RPMI8226 (cell line): ENCODE data around the gene THY1.
"Not testable (repeated sequence)": the region's sequence is repeated elsewhere in the genome, so short reads cannot be mapped to it uniquely, and the experiment has no call there.

Source experiments
- DNase-seq: peaks from one replicate; pipeline ENCODE4 v3.0.0-alpha.2; 2015

The THY1 gene

GRCh38 chr11:119422809-119423508 is at the start of gene THY1:
Gene THY1, minus strand, starts transcription at chr11:119423172. Its CDS starts 2,267 bp downstream, at chr11:119420905.
- DNase-seq: no peak

GRCh38 chr11:119472186-119472855 is 49.3 kb upstream of the THY1 start:
- no peak for DNase-seq

- no peak for DNase-seq
These were observed 48.4 kb upstream of the THY1 start for GRCh38 chr11:119471329-119471728.

GRCh38 chr11:119470317-119471291 is 47.6 kb upstream of the THY1 start:
- DNase-seq: no peak

GRCh38 chr11:119469506-119469905 is 46.5 kb upstream of the THY1 start:
- DNase-seq: no peak

GRCh38 chr11:119468511-119468910 is 45.5 kb upstream of the THY1 start:
- no peak for DNase-seq

GRCh38 chr11:119461229-119461963 is 38.4 kb upstream of the THY1 start:
- no peak for DNase-seq

- DNase-seq: no peak
These were observed 37.6 kb upstream of the THY1 start for GRCh38 chr11:119460582-119460981.

GRCh38 chr11:119460097-119460496 is 37.1 kb upstream of the THY1 start:
- no peak for DNase-seq

- DNase-seq: no peak
These were observed 36.5 kb upstream of the THY1 start for GRCh38 chr11:119459293-119459976.

- not testable (repeated sequence) for DNase-seq
These were observed 32.7 kb upstream of the THY1 start for GRCh38 chr11:119455708-119456107.

GRCh38 chr11:119455241-119455640 is 32.3 kb upstream of the THY1 start:
- not testable (repeated sequence) for DNase-seq

GRCh38 chr11:119453881-119454280 is 30.9 kb upstream of the THY1 start:
- DNase-seq: no peak

- DNase-seq: no peak
These were observed 27.8 kb upstream of the THY1 start for GRCh38 chr11:119450590-119451326.

GRCh38 chr11:119449498-119449897 is 26.5 kb upstream of the THY1 start:
- DNase-seq: no peak

GRCh38 chr11:119448380-119448779 is 25.4 kb upstream of the THY1 start:
- DNase-seq: no peak

- no peak for DNase-seq
These were observed 24.8 kb upstream of the THY1 start for GRCh38 chr11:119447664-119448242.

GRCh38 chr11:119446871-119447663 is 24.1 kb upstream of the THY1 start:
- no peak for DNase-seq

- DNase-seq: no peak
These were observed 23.5 kb upstream of the THY1 start for GRCh38 chr11:119446434-119446833.

- no peak for DNase-seq
These were observed 22.9 kb upstream of the THY1 start for GRCh38 chr11:119445850-119446249.
